Glutamatergic neuron (in vitro differentiated cells): Measurements from ENCODE around the gene SH2D2A. TPM values are rescaled to one million over a fixed set of nuclear protein-coding genes. Genes with fewer than 3 reads are reported as not detected.

Experiments used
- DNase-seq: peaks from one replicate; pipeline ENCODE4 v3.0.0; 2022
- H3K27ac Mint-ChIP-seq: one replicate; pipeline ENCODE4 v1.8.0; 2020; ENCODE audit warnings: mild to moderate bottlenecking, mixed read lengths, inconsistent platforms; ENCODE audit not compliant: unreplicated experiment
- H3K27me3 Mint-ChIP-seq: one replicate; pipeline ENCODE4 v1.8.0; 2020; ENCODE audit warnings: mild to moderate bottlenecking, moderate library complexity, mixed read lengths, inconsistent platforms; ENCODE audit not compliant: unreplicated experiment
- H3K36me3 Mint-ChIP-seq: one replicate; pipeline ENCODE4 v1.8.0; 2020; ENCODE audit warnings: mild to moderate bottlenecking, mixed read lengths, inconsistent platforms; ENCODE audit not compliant: unreplicated experiment
- H3K4me1 Mint-ChIP-seq: one replicate; pipeline ENCODE4 v1.8.0; 2020; ENCODE audit warnings: mild to moderate bottlenecking, low read depth, mixed read lengths, inconsistent platforms; ENCODE audit not compliant: unreplicated experiment
- H3K4me3 Mint-ChIP-seq: one replicate; pipeline ENCODE4 v1.8.0; 2020; ENCODE audit warnings: mild to moderate bottlenecking, mixed read lengths, inconsistent platforms; ENCODE audit not compliant: unreplicated experiment
- H3K9me3 Mint-ChIP-seq: one replicate; pipeline ENCODE4 v1.8.0; 2020; ENCODE audit warnings: mild to moderate bottlenecking, moderate library complexity, mixed read lengths, inconsistent platforms; ENCODE audit not compliant: unreplicated experiment
- total RNA-seq: library from RNA; stranded (reverse); fragmentation: NEBNext Ultra II Directional; extraction: Animal tissue kit (Norgen Biotek cat#: 25700); gene quantifications from one replicate; pipeline ENCODE4 v1.2.1, GENCODE V29; 2021; ENCODE audit not compliant: unreplicated experiment
- TF ChIP-seq, protein P1 (sequence below): fragments of 200-600 bp; sonication (generic); IDR thresholded peaks from one replicate; pipeline ENCODE4 v1.5.0; 2021; ENCODE audit not compliant: partially characterized antibody, unreplicated experiment

SH2D2A gene
- total RNA-seq, 1 donor from 2014 or later, result 0.86 TPM

DNA sequence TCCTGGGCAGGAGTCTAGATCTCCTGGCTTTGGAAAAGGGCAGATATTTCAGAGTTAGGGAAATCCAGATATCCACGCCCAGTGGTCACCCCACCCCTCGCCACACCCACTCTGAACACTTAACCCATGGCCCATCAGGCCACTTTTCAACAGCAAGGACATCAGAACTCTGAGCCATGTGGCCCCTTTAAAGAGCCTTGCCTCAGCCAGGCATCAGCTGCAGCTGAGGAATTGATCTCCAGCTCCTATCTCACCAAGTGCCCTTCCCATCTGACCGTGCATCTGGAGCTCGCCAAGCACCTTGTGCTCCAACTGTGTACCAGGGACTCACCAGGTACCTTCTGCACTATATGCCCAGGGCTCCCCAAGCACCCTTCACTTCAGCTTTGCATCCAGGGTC is 20.2 kb upstream of the SH2D2A start:
- no peak for DNase-seq
- H3K27ac Mint-ChIP-seq, result no peak overlapping the region
- H3K36me3 Mint-ChIP-seq, result no peaks in the 10 kb centered on the region
- TF ChIP-seq, protein P1, sequence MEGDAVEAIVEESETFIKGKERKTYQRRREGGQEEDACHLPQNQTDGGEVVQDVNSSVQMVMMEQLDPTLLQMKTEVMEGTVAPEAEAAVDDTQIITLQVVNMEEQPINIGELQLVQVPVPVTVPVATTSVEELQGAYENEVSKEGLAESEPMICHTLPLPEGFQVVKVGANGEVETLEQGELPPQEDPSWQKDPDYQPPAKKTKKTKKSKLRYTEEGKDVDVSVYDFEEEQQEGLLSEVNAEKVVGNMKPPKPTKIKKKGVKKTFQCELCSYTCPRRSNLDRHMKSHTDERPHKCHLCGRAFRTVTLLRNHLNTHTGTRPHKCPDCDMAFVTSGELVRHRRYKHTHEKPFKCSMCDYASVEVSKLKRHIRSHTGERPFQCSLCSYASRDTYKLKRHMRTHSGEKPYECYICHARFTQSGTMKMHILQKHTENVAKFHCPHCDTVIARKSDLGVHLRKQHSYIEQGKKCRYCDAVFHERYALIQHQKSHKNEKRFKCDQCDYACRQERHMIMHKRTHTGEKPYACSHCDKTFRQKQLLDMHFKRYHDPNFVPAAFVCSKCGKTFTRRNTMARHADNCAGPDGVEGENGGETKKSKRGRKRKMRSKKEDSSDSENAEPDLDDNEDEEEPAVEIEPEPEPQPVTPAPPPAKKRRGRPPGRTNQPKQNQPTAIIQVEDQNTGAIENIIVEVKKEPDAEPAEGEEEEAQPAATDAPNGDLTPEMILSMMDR, result no peak
- H3K9me3 Mint-ChIP-seq, result peaks cover 4% of the 10 kb centered on the region
- H3K4me1 Mint-ChIP-seq, result peaks cover 20% of the 10 kb centered on the region
- no peak overlapping the region for H3K4me3 Mint-ChIP-seq
- peaks cover 12% of the 10 kb centered on the region for H3K27me3 Mint-ChIP-seq

DNA sequence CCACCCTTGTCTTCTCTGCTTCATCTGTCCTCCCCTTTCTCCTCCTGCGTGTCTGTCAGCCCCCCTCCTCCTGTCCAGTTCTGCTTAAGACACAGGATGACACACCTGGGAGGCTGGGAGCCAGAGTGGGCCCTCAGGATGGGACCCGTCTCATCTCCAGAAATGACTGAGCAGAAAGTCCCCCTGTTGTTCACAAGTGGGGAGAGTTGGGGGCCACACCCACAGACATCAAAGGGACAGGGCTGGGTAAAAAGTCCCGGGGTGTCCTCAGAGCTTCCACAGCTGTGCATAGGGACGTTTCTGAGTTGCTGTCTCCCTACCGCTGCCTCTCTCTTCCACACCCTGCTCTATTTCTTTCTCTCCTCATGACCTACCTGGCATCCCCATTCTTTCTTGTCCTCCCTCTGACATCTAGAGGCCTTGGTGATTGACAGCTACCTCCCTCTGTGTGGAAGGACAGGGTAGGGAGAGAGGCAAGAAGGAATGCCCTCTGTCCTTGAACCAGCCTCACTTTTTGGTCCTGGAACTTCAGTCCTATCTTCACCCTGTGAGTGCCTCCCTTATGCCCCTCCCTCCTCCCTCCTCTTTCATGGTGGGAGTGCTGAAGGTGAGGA is 19.5 kb upstream of the SH2D2A start:
- H3K9me3 Mint-ChIP-seq, result peaks cover 2% of the 10 kb centered on the region
- H3K27me3 Mint-ChIP-seq, result peaks cover 15% of the 10 kb centered on the region
- no peak for DNase-seq
- TF ChIP-seq, protein P1, result no peak
- H3K27ac Mint-ChIP-seq, result no peak overlapping the region
- no peaks in the 10 kb centered on the region for H3K36me3 Mint-ChIP-seq
- no peak overlapping the region for H3K4me3 Mint-ChIP-seq
- H3K4me1 Mint-ChIP-seq, result peaks cover 25% of the 10 kb centered on the region

DNA sequence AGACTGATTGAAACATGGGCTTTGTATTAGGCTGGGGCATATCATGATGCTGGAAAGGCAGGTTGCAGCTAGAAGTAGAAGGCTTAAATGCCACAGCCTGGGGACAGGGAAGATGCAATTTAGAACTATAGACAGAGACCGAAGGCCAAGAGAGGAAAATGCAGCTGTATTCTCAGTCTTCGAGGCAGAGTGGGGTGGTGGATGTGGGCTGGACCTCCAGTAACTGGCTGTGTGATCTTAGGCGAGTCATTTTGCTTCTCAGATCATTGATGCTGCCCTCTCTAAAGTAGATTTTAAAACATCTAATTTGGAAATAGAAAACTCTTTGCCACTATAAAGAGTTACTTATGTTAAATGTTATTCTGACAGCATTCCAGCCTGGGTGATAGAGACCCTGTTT is 17.7 kb upstream of the SH2D2A start:
- H3K4me3 Mint-ChIP-seq, result no peak overlapping the region
- peaks cover 17% of the 10 kb centered on the region for H3K27me3 Mint-ChIP-seq
- TF ChIP-seq, protein P1, result no peak
- no peak overlapping the region for H3K27ac Mint-ChIP-seq
- DNase-seq, result no peak
- H3K36me3 Mint-ChIP-seq, result no peaks in the 10 kb centered on the region
- peaks cover 24% of the 10 kb centered on the region for H3K4me1 Mint-ChIP-seq
- peaks cover 2% of the 10 kb centered on the region for H3K9me3 Mint-ChIP-seq

DNA sequence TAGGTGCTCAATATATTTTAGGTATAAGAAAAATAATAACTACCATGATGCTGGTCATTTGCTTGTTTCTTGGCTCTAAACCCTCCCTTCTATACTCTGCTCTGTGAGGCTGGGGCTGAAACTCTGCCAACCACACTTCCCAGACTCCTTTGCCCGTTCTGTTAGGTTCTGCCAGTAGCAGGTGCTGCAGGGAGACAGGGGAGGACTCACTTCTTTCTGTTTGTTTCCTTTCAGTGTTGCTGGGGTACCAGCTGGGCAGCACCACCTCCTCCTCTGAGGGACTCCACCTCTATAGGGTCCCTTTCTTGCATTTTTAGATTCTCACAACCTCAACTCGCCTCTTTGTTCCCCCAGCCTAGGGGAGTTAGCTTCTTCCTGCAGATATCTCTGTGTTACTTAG is 17.0 kb upstream of the SH2D2A start:
- no peak for DNase-seq
- H3K27ac Mint-ChIP-seq, result no peak overlapping the region
- no peaks in the 10 kb centered on the region for H3K36me3 Mint-ChIP-seq
- TF ChIP-seq, protein P1, result no peak
- peaks cover 20% of the 10 kb centered on the region for H3K27me3 Mint-ChIP-seq
- peaks cover 19% of the 10 kb centered on the region for H3K4me1 Mint-ChIP-seq
- H3K9me3 Mint-ChIP-seq, result peaks cover 2% of the 10 kb centered on the region
- no peak overlapping the region for H3K4me3 Mint-ChIP-seq

DNA sequence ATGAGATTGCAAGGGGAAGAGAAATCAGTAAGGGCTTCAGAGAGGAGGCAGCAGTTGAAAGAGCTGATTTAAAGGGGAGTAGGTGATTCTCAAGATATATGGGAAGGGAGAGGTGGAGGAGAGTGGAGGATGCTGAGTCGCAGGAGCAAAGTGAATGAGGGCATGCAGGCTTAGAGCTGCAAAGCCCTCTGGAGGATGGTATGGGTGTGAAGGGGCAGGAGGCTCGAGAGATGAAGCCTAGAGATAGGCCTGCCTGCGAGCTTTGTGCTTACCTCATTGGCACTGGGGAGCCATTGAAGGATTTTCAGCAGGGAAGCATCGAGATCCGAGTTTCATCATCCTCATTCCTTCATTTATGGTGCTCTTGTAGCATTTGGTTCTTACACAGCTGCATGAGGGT is 15.8 kb upstream of the SH2D2A start:
- H3K4me1 Mint-ChIP-seq, result peaks cover 16% of the 10 kb centered on the region
- H3K27me3 Mint-ChIP-seq, result peaks cover 15% of the 10 kb centered on the region
- no peak overlapping the region for H3K27ac Mint-ChIP-seq
- no peaks in the 10 kb centered on the region for H3K9me3 Mint-ChIP-seq
- no peak for DNase-seq
- no peak overlapping the region for H3K4me3 Mint-ChIP-seq
- H3K36me3 Mint-ChIP-seq, result no peaks in the 10 kb centered on the region
- TF ChIP-seq, protein P1, result no peak
